A172 (cell line): Measurements from ENCODE around the gene NRL. TPM values are rescaled to one million over a fixed set of nuclear protein-coding genes. Genes with fewer than 3 reads are reported as not detected.

Experiments used
- DNase-seq: peaks from one replicate; pipeline ENCODE4 v3.0.0-alpha.2; 2015; ENCODE audit warnings: low spot score
- total RNA-seq: library from RNA; depleted of rRNA; stranded (reverse); fragments of >200 nt; shearing (Covaris generic); gene quantifications from 2 replicates; pipeline ENCODE4 v1.2.3, GENCODE V29; 2014

NRL gene
- total RNA-seq, 1 experiment from 2014 or later: not detected

DNA sequence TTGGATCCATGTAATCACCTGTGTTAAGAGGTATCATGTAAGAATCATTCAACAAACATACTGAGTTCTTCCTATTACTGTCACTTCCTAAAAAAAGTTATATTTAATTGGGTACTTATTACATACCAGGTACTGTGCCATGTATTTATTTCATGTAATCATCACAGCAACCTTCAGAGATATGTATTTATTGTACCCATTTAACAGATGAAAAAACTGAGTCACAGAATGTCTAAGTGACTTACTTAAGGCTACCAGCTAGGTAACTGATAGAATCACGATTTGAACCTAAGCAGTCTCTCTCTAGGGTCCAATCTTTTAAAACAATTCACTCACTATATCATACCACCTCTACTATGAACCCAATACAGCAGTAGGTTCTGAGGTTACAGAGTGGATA, 29.7 kb upstream of the NRL start:
- no peak for DNase-seq

DNA sequence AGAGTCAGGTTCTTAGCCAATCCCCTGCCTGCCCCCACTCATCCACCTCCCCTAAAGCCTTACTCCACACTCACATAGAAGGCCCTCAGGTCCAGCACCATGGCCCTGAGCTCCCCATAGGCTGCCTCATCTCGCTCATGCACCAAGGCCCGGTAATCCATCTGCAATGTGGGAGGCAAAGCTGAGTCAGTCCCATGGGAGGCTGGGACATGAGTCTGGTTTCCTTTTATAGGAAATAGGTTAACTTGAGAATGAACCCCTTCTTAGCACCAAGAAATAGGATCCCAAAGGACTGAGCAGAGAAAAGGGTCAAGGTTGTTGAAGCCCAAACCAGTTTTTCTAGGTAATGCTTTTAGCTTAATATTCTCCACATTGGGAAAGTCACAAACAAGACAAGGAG, 28.8 kb upstream of the NRL start:
- no peak for DNase-seq

DNA sequence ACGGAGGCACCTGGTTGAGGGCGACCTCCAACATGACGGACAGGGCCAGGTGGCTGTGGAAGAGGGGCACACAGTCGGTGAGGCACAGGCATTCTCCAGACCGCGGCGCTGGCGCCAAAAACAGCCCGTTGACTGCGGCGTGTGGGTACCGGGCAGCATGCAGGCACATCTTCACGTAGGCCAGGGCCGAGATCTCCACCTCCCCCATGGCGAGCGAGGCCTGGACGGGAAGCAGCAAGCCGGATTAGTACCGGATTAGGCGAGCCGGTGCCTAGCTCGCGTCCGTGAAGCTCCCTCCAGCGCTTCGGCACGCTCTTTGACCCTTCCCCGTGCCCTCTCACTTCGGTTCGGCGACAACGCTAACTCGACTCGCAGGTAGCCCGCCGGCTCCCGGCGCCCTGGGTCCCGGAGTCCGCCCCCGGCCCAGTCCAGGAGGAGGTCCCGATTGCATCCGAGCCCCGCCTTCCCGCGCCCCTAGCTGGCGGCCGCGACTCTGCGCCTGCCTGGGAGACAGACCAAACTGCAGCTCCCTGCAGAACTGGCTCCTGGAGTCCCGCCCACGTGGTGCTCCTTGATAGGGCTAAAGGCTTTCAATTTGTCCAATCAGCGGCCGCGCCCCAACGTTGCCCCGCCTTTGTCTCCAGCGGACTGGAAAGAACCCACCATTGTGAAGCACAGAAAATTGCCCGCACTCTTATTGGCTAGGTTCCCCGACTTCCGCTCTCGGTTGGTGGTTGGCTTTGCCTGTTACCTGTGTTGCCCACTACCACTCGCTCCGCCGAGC, 26.5 kb upstream of the NRL start, which contains the start of gene EMC9:
EMC9 (minus strand) TSS at position 495 of the 784 bp plus-strand sequence; CDS start at position 208, 287 bp downstream.
- DNase-seq: peak; percentile 96

DNA sequence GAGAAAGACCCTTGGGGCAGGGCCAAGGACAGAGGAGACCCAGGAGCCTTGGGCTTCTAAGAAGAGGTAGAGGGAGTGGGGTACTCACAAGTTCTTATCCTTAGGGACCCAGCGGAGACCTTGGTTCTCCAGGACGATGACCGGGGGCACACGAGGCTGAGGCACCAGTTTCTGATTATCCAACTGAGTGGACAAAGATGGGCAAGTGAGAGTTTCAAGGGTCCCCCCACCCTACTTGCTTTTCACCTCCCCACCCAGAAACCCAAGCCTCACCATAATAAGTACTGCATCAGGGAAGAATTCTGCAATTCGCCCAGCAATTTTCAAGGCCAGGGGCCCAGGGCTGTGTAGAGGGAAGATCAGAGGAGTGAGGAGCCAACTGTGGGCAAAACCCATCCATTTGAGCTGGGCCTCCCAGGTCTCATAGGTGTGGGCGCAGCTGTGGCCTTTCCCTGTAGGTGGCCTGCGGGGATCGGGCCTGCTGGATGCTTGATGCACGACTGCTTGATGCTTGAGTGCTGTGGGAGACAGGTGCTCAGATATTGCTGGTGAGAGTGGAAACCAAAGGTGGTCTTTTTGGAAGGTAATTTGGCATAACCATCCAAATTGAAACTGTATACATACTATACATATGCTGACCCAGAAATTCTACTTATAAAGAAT, 24.7 kb upstream of the NRL start:
- no peak for DNase-seq

DNA sequence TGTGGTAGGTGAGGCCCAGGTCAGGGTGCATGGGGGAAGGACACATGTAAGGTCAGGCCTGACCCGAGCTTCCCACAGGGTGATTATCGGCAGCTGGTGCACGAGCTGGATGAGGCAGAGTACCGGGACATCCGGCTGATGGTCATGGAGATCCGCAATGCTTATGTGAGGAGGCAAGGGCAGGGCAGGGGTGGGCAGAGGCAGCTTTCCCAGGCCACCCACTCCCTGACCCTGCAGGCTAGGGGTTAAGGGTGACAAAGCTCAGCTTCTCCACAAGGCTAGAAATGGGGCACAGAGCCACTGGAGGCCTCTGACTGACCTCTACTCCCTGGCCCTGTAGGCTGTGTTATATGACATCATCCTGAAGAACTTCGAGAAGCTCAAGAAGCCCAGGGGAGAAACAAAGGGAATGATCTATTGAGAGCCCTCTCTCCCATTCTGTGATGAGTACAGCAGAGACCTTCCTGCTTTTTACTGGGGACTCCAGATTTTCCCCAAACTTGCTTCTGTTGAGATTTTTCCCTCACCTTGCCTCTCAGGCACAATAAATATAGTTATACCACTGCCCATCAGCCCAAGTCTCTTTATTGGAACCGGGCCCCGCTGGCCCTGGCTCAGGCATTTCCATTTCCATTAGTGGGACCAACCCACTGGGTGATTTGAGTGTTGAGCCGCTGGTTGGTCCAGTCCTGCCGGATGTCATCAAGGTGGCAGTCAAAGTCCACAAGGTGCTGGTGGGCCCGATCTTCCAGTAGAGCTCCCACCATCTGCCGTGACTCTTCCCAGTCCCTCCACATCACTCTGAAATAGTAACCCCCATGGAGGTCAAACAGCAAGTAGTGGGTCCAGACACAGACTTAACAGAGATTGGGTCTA, 23.9 kb upstream of the NRL start:
- no peak for DNase-seq

DNA sequence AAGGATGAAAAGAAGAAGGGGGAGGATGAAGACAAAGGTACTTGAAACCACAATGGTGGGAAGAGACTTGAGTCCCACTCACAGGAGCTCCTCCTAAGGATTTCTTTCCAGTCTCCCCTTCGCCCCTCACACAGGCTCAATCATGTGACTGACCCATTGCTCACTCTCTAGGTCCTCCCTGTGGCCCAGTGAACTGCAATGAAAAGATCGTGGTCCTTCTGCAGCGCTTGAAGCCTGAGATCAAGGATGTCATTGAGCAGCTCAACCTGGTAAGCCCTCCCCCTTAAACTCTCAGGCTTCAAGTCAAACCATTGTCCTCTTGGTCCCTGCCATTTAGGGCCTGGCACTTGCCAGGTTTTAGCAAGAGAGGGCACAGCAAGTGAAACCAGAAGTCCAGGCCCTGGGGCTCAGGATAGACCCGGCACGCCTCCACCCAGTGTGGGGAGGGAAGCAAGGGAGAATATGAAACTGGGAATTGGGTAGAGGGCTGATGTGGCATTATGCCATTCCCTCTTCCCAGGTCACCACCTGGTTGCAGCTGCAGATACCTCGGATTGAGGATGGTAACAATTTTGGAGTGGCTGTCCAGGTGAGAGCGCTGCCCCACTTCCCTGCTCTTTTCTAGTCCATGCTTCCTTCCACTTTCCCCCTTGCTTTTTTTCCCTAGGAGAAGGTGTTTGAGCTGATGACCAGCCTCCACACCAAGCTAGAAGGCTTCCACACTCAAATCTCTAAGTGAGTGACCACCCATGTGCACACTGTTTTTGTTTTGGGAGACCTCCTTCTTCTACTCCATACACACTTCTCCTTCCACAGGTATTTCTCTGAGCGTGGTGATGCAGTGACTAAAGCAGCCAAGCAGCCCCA, 23.0 kb upstream of the NRL start:
- DNase-seq: no peak

DNA sequence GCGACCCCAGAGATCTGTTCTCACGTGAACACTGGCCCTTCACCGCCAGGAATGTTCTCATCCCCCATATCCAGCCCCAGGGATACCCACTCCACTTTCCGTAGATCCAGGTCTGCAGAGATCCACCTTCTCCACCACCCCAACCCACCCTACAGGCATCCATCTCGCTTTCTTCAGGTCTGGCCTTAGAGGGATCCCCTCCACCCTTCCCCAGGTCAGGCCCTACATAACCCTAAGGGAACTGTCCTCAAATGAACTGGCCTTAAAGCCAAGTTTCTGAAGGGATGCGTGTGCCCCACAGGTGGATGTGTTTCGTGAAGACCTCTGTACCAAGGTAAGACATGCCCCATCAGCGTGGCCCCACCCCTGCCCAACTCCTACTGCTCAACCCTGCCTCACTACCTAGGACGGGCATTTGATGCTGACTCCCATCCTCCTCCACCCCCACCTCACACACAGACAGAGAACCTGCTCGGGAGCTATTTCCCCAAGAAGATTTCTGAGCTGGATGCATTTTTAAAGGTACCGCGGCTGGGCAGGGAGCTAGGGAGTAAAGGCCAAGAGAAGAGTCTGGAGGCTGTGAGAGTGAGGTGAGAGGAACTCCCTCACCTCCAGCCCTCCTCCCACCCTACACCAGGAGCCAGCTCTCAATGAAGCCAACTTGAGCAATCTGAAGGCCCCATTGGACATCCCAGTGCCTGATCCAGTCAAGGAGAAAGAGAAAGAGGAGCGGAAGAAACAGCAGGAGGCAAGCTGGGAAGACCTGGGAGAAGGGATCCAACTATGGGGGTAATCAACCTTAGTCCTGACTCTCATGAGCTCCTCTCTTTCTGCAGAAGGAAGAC, 22.2 kb upstream of the NRL start:
- no peak for DNase-seq

DNA sequence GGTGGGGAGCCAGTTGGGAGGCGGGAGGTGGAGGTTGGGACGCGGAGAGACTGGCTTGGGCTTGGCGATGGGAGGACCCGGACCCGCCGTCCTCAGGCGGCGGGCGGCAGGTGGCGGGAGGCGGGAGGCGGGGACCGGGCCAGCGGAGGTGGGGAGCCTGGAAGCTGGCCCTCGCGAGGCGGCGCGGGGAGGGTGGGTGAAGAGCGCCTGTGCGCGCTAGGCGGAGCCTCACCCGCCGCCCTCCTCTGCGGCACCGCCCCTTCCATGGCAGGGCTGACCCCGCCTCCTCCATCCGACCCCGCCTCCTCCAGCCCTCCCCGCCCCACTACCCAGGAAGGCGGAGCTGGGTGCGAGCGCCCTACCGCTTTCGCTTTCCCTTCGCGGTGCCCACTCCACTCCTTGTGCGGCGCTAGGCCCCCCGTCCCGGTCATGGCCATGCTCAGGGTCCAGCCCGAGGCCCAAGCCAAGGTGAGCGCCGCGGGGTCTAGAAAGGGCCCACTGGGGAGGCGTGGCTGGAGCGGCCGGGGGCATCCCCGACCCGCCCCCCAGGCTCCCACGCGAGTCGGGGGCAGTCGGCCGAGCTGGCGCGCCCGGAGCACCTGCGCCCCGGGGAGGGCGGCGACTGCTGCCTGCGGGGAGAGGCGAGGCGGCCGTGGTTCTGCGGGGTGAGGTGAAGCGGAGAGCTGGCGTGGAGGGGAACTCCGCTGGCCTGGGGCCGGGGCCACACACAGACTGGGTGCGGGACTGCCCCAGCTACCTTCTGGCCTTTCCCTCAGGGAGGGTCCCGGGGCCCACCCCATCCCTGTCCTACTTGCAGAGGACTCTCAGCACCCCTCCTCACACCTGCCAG, 21.3 kb upstream of the NRL start, which contains the start of gene PSME1:
PSME1 (plus strand) TSS at position 361 of the 850 bp plus-strand sequence; CDS start at position 430, 69 bp downstream.
- DNase-seq: peak; percentile 64

DNA sequence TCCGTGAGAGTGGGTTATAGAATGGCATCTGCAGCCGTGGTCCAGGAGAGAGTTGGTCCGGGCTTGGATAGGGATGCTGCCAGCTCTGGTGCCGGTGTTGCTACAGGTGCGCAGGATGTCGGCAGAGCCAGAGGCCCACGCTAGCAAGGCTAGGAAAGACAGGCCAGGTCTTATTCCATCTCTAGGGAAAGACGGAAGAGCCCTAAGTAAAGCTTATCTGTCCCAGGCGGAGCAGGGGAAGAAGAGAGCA, 20.8 kb upstream of the NRL start:
- DNase-seq: no peak

DNA sequence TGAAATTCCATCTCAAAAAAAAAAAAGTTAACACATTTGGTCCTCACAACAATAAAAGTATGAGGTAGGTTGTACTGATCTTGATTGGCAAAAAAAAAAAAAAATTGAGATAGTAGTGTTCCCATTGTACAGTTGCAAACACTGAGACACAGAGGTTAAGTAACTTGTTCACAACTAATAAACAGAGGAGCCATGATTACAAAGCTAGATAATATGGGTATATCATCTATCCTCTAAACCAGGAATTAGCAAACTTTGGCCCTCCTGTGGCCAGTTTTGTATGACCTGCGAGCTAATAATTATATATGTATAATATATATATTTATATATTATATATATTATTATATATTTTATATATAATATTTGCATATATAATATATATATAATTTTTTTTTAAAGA, 19.0 kb upstream of the NRL start:
- no peak for DNase-seq

DNA sequence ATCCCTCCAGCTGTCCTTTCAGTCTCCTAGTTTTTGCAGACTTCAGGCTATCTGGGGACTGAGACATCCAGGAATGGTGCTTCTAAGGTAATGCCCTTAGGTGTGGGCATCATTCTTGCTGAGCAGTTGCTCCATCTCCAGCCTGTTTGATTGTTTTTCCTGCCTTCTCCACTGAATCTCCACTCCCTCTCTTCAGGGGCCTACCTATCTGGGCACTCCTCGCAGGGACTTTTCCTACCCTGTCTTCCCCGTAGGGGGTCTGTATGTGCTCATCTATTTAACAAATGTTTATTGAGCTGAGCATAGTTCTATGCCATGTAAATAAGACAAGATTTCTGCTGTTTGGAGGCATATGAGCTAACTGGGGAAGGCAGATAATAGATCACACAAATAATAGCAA, 18.2 kb upstream of the NRL start:
- DNase-seq: no peak

DNA sequence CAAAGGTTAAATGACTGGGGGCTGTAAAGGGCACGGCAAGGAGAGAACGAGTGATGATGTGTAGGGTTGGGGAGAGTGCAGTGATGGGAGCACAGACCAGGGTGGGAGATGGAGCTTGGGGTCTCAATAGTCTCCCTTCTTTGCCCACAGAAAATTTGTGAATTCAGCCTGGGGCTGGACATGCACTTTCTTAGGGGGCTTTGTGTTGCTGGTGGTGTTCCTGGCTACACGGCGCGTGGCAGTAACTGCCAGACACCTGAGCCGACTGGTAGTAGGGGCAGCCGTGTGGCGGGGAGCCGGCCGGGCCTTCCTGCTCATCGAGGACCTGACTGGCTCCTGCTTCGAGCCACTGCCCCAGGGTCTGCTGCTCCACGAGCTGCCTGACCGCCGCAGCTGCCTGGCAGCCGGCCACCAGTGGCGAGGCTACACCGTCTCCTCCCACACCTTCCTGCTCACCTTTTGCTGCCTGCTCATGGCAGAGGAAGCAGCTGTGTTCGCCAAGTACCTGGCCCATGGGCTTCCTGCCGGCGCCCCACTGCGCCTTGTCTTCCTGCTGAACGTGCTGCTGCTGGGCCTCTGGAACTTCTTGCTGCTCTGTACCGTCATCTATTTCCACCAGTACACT, 17.4 kb upstream of the NRL start:
- DNase-seq: no peak

DNA sequence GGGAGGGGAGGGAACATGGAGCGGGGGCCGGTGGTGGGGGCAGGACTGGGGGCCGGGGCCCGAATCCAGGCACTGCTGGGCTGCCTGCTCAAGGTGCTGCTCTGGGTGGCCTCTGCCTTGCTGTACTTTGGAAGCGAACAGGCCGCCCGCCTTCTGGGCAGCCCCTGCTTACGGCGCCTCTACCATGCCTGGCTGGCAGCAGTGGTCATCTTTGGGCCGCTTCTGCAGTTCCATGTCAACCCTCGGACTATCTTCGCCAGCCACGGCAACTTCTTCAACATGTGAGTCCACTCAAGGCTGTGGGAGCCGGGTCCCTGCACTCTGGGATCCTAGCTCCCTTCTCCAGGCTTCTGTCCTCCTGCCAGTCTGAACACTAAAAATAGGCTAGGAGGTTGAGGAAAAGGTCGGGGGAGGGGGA, 16.8 kb upstream of the NRL start:
- DNase-seq: no peak

DNA sequence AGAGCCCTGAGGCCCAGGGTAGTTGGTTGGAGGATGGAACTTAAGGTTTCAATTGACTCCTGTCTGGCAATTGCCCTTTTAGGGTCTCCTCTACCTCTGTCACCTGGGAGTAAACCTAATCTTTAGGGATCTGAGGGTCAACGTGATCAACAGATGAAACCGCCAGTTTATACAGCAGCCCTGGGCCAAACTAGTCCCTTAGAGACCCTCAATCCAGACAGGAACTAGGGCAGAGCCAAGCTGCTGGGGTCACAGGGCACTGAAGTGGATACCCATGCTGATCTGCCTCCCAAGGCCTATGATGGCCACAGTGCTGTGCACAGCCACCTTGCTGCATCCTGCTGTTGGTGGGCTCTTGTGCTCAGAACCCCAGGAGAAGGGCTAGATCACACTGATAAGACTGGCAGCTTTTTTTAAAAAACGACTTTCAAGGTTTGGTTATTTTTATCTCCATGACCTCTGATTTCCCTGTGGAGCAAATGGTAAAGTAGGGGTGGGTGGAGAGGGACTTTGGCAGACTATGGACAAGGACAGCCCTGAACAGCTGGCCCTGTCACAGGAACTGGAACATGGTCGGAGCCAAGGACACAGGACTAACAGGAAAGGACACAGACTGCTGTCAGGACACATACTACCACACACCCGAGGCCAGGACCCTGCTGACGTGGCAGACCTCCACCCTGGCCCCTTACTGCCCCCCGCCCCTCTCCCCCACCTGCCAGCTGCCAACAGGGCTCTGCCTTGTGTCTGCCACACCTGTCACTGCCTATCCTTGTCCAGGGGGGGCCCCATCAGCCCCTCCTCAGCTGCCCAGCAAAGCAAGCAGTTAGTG, 16.2 kb upstream of the NRL start:
- no peak for DNase-seq

DNA sequence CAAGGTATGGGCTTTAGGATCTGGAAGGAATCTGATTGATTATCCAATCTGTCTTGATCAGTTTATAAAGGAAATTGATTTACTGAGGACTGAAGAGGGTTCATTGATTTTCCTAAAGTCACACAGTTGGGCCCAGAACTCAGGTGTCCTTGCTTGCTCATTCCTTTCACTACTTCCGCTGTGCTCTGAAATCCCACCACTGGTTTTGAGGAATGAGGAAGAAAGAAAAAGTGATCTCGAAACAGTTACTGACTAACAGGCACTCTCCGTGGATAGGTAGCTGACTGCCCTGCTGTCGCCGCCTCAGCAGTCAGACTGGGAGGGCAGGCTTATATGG, 15.6 kb upstream of the NRL start, which contains the start of gene FITM1:
FITM1 (plus strand) TSS at position 280 of the 337 bp plus-strand sequence. CDS start 905 bp downstream, outside the sequence.
- DNase-seq: no peak

DNA sequence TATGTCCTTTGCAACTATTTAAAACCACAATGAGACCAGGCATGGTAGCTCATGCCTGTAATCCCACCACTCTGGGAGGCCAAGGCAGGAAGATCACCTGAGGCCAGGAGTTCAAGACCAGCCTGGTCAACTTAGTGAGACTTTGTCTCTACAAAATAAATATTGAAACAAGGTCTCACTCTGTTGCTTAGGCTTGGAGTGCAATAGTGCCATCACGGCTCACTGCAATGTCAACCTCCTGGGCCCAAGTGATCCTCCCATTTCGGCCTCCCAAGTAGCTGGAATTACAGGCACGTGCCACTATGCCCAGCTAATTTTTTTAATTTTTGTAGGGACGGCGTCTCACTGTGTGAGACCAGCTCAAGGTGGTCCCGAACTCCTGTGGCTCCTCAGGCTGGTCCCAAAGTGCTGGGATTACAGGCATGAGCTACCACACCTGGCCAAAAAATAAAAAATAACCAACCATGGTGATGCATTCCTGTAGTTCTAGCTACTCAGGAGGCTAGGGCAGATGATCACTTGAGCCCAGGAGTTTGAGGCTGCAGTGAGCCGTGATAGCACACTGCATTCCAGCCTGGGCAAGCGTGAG, 14.8 kb upstream of the NRL start:
- DNase-seq: no peak

DNA sequence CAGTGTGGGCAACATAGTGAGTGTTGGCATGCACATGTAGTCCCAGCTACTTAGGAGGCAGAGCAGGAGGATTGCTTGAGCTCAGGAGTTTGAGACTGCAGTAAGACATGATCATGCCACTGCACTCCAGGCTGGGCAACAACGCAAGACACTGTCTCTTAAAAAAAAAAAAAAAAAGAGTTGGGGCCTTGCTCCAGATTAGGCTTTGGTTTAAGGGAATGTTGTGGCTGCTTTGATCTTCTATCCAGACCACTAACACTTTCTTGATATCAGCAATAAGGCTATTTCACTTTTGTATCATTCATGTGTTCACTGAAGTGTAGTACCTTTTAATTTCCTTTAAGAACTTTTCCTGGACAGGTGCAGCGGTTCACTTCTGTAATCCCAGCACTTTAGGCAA, 12.9 kb upstream of the NRL start:
- no peak for DNase-seq

DNA sequence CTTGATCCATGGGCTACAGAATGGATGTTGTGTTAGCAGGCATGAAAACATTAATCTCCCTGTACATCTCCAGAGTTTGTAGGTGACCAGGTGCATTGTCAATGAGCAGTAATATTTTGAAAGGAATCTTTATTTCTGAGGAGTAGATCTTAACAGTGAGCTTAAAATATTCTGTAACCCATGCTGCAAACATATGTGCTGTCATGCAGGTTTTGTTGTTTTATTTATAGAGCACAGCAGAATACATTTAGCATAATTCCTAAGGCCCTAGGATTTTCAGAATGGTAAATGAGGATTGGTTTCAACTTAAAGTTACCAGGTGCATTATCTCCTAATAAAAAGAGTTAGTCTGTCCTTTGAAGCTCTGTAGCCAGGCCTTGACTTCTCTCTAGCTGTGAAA, 12.2 kb upstream of the NRL start:
- no peak for DNase-seq
